ENCODE data around the gene SAP25.

DNA sequence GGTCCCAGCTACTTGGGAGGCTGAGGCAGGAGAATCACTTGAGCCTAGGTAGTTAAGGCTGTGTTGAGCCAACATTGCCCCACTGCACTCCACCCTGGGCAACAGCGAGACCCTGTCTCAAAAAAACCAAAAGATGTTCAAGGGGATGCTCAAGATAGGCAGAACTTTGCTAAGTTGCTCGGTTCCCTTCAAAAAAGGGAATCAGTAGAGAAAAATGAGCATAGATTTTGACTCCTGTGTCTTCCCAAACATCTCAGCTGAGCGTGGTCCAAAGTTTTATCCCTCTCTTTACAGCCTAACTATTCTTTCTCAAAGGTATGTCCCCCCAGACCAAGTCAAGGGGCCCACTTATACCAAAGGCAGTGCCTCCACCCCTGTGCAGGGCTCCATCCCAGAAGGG, 20.7 kb downstream of the SAP25 start:
- TF ChIP-seq CTCF (IDR thresholded peaks at IDR 0.05) = no peak
- TF ChIP-seq POLR2A (IDR thresholded peaks at IDR 0.05) = no peak
- no peak for TF ChIP-seq EP300 (IDR thresholded peaks at IDR 0.05)

All from tibial nerve (tissue), 4 donors.